GM12878 (cell line): ENCODE data around the gene FGFR1OP2. TPM values are rescaled to one million over a fixed set of nuclear protein-coding genes. Genes with fewer than 3 reads are reported as not detected.

Experiments used
- ATAC-seq: fragments of 200-7000 bp; cut with Tn5 transposase; 3 replicates; pipeline ENCODE4 v1.9.1; 2020; ENCODE audit warnings: mild to moderate bottlenecking, moderate library complexity
- BruUV-seq: library from RNA; stranded (reverse); fragments of 400-500 nt; replicated peaks from 2 replicates; lab custom pipeline; 2021; lab: Mats Ljungman, UMichigan
- CTCF ChIA-PET: fragments of 300-600 bp; sonication (Branson Sonifier 250); formaldehyde crosslinking; extraction: SDS; loops from one replicate; lab custom pipeline; 2021; ENCODE audit warnings: inconsistent platforms; lab: Yijun Ruan, JAX
- POLR2A ChIA-PET: fragments of 350-600 bp; formaldehyde crosslinking; extraction: SDS; loops from one replicate; lab custom pipeline; 2021; ENCODE audit warnings: inconsistent platforms; lab: Charles Lee
- RAD21 ChIA-PET: fragments of 300-600 bp; sonication (Branson Sonifier 250); formaldehyde crosslinking; loops from one replicate; lab custom pipeline; 2023; ENCODE audit warnings: antibody characterized with exemption; ENCODE audit not compliant: unreplicated experiment; lab: Charles Lee
- SMC1A ChIA-PET: fragments of 300-600 bp; sonication (Branson Sonifier 250); formaldehyde crosslinking; loops from one replicate; lab custom pipeline; 2023; ENCODE audit not compliant: unreplicated experiment, uncharacterized antibody; lab: Charles Lee
- DNase-seq: peaks from one replicate; pipeline ENCODE4 v3.0.0-alpha.2; 2011; ENCODE audit warnings: low read depth, low spot score
- FAIRE-seq: peaks from 3 replicates; lab custom pipeline; 2011; peaks lifted over from hg19 to GRCh38; lab: Jason Lieb, UNC
- H2AFZ ChIP-seq: 2 replicates; pipeline ENCODE4 v1.6.0; 2011; ENCODE audit warnings: low read depth, low read length, control low read depth; ENCODE audit not compliant: control insufficient read depth
- H3K27ac ChIP-seq: 2 replicates; pipeline ENCODE4 v1.5.1; 2011; ENCODE audit warnings: control low read depth; ENCODE audit not compliant: control insufficient read depth, insufficient read depth
- H3K27me3 ChIP-seq, 2 experiments: replicated peaks in 1 of 2; 2 replicates each; pipeline versions ENCODE4 v1.6.0 to v1.6.1; 2011; ENCODE audit warnings: low read length in 1 of 2; ENCODE audit not compliant: control insufficient read depth in 2 of 2, insufficient read depth in 2 of 2
- H3K36me3 ChIP-seq, 2 experiments: 2 replicates each; pipeline ENCODE4 v1.5.1; 2011; ENCODE audit warnings: low read length in 1 of 2; ENCODE audit not compliant: control insufficient read depth in 2 of 2, insufficient read depth in 2 of 2
- H3K4me1 ChIP-seq: 2 replicates; pipeline ENCODE4 v1.6.1; 2011; ENCODE audit warnings: mild to moderate bottlenecking, low read length, moderate library complexity, mixed read lengths; ENCODE audit not compliant: control insufficient read depth, insufficient read depth
- H3K4me2 ChIP-seq: 2 replicates; pipeline ENCODE4 v1.6.0; 2011; ENCODE audit warnings: control low read depth; ENCODE audit not compliant: control insufficient read depth, insufficient read depth
- H3K4me3 ChIP-seq: fragments of 200-600 bp; sonication (generic); 2 replicates; pipeline ENCODE4 v1.5.1; 2016
- H3K79me2 ChIP-seq: 2 replicates; pipeline ENCODE4 v1.6.0; 2011; ENCODE audit warnings: low read length; ENCODE audit not compliant: control insufficient read depth, insufficient read depth
- H3K9ac ChIP-seq: 2 replicates; pipeline ENCODE4 v1.8.0; 2011; ENCODE audit warnings: low read length, control low read depth, mixed read lengths; ENCODE audit not compliant: control insufficient read depth, insufficient read depth
- H3K9me3 ChIP-seq: replicated peaks from 3 replicates; pipeline ENCODE4 v1.5.1; 2011; ENCODE audit warnings: mild to moderate bottlenecking, low read length; ENCODE audit not compliant: control insufficient read depth, insufficient read depth
- H4K20me1 ChIP-seq: 2 replicates; pipeline ENCODE4 v1.6.0; 2011; ENCODE audit not compliant: control insufficient read depth, insufficient read depth
- CEBPB ChIP-seq, 2 experiments: fragments of 150-350 bp in 1 of 2; IDR thresholded peaks; 2 replicates each; pipeline ENCODE4 v1.6.1; 2012 to 2014; ENCODE audit warnings: low read depth in 2 of 2, low read length in 2 of 2, borderline replicate concordance in 1 of 2, inconsistent platforms in 1 of 2
- RUNX3 ChIP-seq: IDR thresholded peaks from 2 replicates; pipeline ENCODE4 v1.6.1; 2012; ENCODE audit warnings: low read length, inconsistent platforms
- TBL1XR1 ChIP-seq: IDR thresholded peaks from 2 replicates; pipeline ENCODE4 v1.6.1; 2012; ENCODE audit warnings: low read depth, low read length, improper control_type of control experiment
- WGBS: methylation state at CpG from one replicate; pipeline ENCODE4 v1.1.6; 2016; ENCODE audit warnings: low lambda C conversion rate; ENCODE audit not compliant: insufficient replicate concordance, insufficient coverage; ENCODE audit errors: missing lambda C conversion rate; 5-methylcytosine and 5-hydroxymethylcytosine counted together
- in situ Hi-C: fragments of 300-500 bp; cut with MboI; formaldehyde crosslinking; loops from 9 replicates; pipeline ENCODE4 v1.14.3; 2018; ENCODE audit warnings: mixed read lengths
- intact Hi-C: fragments of 100-400 bp; cut with micrococcal nuclease; formaldehyde crosslinking; loops from one replicate; pipeline ENCODE4 v1.14.2; 2022; ENCODE audit not compliant: unreplicated experiment
- polyA plus RNA-seq, 11 experiments: library from polyadenylated mRNA; depleted of rRNA in 4 of 11; unstranded in 6 of 11; stranded (reverse) in 5 of 11; fragments of >200 nt; fragmentation: Nextera tagmentation in 4 of 11; fragmentation: Illumina TruSeq in 1 of 11; extraction: Ambion mirVana in 4 of 11; extraction: Trizol in 1 of 11; gene quantifications; 1 replicate in 1 of 11; 2 replicates in 10 of 11; pipeline versions ENCODE4 v1.2.1 to v1.2.3, GENCODE V29; 2011 to 2016; ENCODE audit warnings: inconsistent platforms in 2 of 11, missing spikeins in 2 of 11, low read depth in 1 of 11
- total RNA-seq, 4 experiments: library from RNA; depleted of rRNA in 3 of 4; stranded (reverse); fragments of >200 nt in 3 of 4; fragmentation: Illumina TruSeq in 1 of 4; extraction: Trizol in 1 of 4; gene quantifications; 2 replicates each; pipeline versions ENCODE4 v1.2.1 to v1.2.3, GENCODE V29; 2013 to 2021
- TF ChIP-seq, protein P1 (sequence below): fragments of 450-650 bp; IDR thresholded peaks from 2 replicates; pipeline ENCODE4 v1.6.1; 2016; ENCODE audit warnings: mild to moderate bottlenecking

The FGFR1OP2 gene
- total and polyA plus RNA-seq, 10 of the 15 experiments (the other 5 are each of a cell fraction or from before 2014, with no cell fraction given), result 28.5 to 59.1 (median 38.3) TPM

DNA sequence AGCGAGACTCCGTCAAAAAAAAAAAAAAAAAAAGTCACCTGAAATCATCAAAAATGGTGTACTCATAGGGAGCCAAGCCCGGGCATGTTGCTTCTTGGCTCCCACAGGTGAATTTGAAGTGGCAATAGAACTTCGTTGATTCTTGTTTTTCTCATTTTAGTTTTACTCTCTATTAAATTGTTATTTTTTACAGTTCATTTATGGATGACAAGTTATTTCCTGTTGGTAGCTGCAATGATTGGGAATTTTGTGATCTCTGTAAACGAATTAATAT is 74.6 kb downstream of the FGFR1OP2 start:
- H2AFZ ChIP-seq, result no peak overlapping the region
- intact Hi-C loops (loop anchor here (5.0 kb wide), 1 partner anchor 281 kb away; no protein-coding TSS in a partner anchor), in situ Hi-C loops (no loop called here)
- POLR2A ChIA-PET, result interaction anchor here (0.7 to 1.8 kb wide), 10 partner anchors 9 to 924 kb away, joined by 3 to 6 read pairs (median 4); partner anchors contain the start of genes INTS13 and ITPR2
- peak overlapping the region; percentile 78 for H3K4me3 ChIP-seq
- CTCF ChIA-PET, result interaction anchor here (0.6 to 15.9 kb wide), 16 partner anchors 9 to 388 kb away, joined by 3 to 294 read pairs (median 4); partner anchors contain the start of gene MED21
- no peak for DNase-seq
- no TSS peak for BruUV-seq
- no peak for ATAC-seq
- peak overlapping the region; percentile 94 for H3K27ac ChIP-seq
- SMC1A ChIA-PET, result interaction anchor here (0.6 to 6.2 kb wide), 18 partner anchors 10 to 323 kb away, joined by 3 to 56 read pairs (median 5); partner anchors contain the start of gene MED21
- peak overlapping the region; percentile 83 for H3K9ac ChIP-seq
- FAIRE-seq, result no peak
- H4K20me1 ChIP-seq, result no peaks in the 10 kb centered on the region
- H3K9me3 ChIP-seq, result no peaks in the 10 kb centered on the region
- no peaks in the 10 kb centered on the region for H3K27me3 ChIP-seq
- 38% methylated on average over 5 of the region's 5 CpGs for WGBS
- H3K4me1 ChIP-seq, result peaks cover 16% of the 10 kb centered on the region
- TF ChIP-seq, protein P1, sequence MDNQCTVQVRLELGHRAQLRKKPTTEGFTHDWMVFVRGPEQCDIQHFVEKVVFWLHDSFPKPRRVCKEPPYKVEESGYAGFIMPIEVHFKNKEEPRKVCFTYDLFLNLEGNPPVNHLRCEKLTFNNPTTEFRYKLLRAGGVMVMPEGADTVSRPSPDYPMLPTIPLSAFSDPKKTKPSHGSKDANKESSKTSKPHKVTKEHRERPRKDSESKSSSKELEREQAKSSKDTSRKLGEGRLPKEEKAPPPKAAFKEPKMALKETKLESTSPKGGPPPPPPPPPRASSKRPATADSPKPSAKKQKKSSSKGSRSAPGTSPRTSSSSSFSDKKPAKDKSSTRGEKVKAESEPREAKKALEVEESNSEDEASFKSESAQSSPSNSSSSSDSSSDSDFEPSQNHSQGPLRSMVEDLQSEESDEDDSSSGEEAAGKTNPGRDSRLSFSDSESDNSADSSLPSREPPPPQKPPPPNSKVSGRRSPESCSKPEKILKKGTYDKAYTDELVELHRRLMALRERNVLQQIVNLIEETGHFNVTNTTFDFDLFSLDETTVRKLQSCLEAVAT, result peak; percentile 47; the same call in 1 of the 2 replicates
- no peak for TF ChIP-seq TBL1XR1
- peaks cover 55% of the 10 kb centered on the region for H3K79me2 ChIP-seq
- H3K4me2 ChIP-seq, result peak overlapping the region; percentile 87
- no peaks in the 10 kb centered on the region for H3K36me3 ChIP-seq
- RAD21 ChIA-PET, result interaction anchor here (0.8 to 10.8 kb wide), 15 partner anchors 9 to 291 kb away, joined by 3 to 216 read pairs (median 5); partner anchors contain the start of genes ITPR2, MED21 and STK38L

DNA sequence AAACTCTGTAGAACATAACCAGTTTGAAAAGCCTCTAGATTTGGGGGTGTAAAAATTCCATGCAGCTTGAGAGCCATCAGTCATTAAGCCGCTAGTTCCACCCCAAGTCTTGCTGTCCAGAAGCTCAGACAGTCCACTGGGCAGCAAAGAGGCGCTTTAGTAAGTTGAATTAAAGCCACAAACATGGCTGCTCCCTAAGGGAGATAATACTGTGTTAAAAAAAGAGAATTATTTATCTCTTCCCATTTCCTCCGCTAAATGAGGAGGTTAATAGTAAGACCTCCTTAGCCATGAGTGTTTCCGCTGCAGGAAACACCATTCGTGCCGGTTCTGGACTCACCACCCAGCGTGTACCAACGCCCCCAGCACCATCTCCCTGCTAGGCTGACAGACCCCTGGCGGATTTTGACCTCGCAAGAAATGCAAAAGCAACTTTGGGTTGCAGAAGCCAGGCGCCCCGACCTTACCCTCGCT is 75.4 kb downstream of the FGFR1OP2 start:
- Histone ChIP-seq H2AFZ (peak overlapping the region; percentile 86), H3K27me3 (no peaks in the 10 kb centered on the region), H3K4me2 (peak overlapping the region; percentile 87), H4K20me1 (no peaks in the 10 kb centered on the region), H3K9ac (peak overlapping the region; percentile 83), H3K4me1 (peaks cover 16% of the 10 kb centered on the region), H3K9me3 (no peaks in the 10 kb centered on the region), H3K4me3 (peak overlapping the region; percentile 78), H3K79me2 (peaks cover 48% of the 10 kb centered on the region), H3K36me3 (no peaks in the 10 kb centered on the region), H3K27ac (peak overlapping the region; percentile 94)
- BruUV-seq, result no TSS peak
- in situ Hi-C loops (no loop called here), intact Hi-C loops (loop anchor here (1.0 to 5.0 kb wide), 8 partner anchors 41 to 293 kb away; partner anchors contain the start of genes FGFR1OP2, ITPR2 and STK38L)
- DNase-seq (no peak), FAIRE-seq (no peak), ATAC-seq (peak; percentile 31)
- under 1% methylated on average over 13 of the region's 13 CpGs for WGBS
- ChIA-PET CTCF (interaction anchor here (0.6 to 15.9 kb wide), 22 partner anchors 9 to 370 kb away, joined by 3 to 294 read pairs (median 4); partner anchors contain the start of gene MED21), SMC1A (interaction anchor here (0.6 to 6.2 kb wide), 19 partner anchors 8 to 322 kb away, joined by 3 to 56 read pairs (median 4); partner anchors contain the start of gene MED21), RAD21 (interaction anchor here (0.8 to 10.8 kb wide), 15 partner anchors 10 to 290 kb away, joined by 3 to 216 read pairs (median 7); partner anchors contain the start of genes ITPR2, MED21 and STK38L), POLR2A (interaction anchor here (0.5 to 1.8 kb wide), 11 partner anchors 9 to 924 kb away, joined by 3 to 6 read pairs (median 3); partner anchors contain the start of genes INTS13 and ITPR2)
- TF ChIP-seq CEBPB (IDR thresholded peaks at IDR 0.05; ENCODE audit: borderline replicate concordance in 1 of 2, low read depth in 2 of 2, low read length in 2 of 2) (no peak), RUNX3 (0 out of 2 replicates have a peak, but pooled peaks have one; percentile 12)
